GM19240 (cell line): ENCODE data around the gene CXXC4.

Source experiments
- DNase-seq: peaks from one replicate; pipeline ENCODE4 v3.0.0; 2011; ENCODE audit warnings: low spot score; ENCODE audit not compliant: insufficient read length

The CXXC4 gene

DNA sequence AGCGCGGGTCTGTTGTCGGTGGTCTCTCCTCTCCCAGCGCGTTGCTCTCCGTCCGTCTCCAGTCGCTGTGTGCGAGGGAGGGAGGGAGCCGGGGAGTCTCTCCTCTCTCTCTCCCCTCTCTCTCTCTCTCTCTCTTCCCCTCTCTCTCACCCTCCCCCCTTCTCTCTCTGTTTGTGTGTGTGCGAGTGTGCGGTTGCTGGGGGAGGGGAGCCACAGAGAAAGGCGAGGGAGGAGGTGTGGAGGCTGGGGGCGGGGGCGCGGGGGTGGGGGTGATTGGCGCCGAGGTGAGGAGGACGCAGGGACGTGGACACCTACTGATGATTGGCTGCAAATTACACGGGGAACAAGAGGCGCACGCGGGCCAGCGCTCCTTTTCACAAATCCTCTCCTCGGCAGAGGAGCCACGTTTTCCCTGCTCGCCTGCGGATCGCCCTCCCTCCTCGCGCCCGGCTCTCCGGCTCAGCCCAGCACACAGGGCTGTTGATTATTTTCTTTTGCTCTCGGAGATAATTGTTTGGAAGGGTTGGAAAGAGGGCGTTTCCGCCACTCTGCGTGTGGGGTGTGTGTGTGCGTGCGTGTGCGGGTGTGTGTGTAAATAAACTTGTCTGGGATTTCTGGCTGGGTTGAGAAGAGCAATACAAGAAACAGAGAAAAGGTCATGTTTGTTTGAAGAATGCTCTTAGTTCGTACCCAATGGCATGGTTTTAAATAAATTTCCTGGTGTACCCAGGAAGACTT is at the start of gene CXXC4:
Gene CXXC4 (minus strand): TSS at position 73 of the 738 bp plus-strand sequence. CDS start 3,092 bp downstream, outside the sequence.
- peak; percentile 14 for DNase-seq

DNA sequence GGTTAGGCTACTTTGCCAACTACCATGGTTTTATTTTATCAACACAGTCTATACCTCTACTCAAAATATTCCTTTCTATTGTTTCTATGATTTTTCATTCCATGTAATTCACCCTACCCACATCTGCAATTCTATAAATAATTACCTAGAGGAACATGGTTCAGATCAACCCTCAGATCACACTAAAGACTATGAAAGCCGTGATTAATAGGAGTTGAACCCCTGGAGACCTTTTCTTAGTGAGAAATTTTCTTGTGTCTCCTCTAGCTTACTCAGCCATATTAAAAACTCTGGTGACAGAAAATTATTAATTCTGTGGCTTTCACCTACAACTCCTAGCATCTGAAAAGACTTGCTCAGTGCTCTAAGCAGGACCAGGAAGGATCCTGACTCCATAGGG is 38.5 kb upstream of the CXXC4 start:
- no peak for DNase-seq

DNA sequence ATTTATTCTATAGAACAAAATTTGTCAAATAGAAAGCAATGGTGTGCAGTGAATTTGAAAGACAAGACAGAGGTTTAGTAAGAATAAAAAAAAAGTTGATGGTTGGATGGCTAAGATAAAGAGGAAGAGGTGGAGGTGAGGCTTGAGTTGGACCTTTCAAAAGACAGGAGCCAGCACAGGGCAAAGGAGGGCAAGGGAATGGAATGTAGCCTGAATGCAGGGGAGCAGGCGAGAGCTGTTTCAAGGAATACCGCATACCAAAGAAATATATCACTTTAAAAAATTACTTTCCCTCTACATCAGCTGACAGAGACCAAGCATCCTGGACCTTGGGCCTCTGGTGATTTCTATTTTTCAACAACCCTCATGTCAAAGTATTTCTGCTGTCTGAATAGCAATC is 38.0 kb upstream of the CXXC4 start:
- no peak for DNase-seq

DNA sequence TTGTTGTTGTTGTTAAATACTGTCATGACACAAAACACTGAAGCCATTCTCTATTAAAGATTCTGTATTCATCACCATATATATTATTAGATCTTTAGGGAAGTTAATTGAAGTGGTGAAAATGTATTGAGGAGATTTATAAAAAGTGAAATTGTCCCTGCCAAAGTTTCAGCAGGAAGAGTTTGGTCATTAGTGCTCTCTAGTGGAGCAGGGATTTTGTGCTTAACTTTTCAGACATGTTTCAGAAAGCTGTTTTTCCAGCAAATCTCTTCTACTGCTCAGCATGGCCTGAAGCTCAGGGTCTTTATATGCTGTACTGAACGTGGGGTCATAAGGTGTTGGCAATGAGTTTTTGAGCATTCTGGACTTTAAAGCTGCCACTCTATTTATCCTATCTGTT is 36.7 kb upstream of the CXXC4 start:
- no peak for DNase-seq

DNA sequence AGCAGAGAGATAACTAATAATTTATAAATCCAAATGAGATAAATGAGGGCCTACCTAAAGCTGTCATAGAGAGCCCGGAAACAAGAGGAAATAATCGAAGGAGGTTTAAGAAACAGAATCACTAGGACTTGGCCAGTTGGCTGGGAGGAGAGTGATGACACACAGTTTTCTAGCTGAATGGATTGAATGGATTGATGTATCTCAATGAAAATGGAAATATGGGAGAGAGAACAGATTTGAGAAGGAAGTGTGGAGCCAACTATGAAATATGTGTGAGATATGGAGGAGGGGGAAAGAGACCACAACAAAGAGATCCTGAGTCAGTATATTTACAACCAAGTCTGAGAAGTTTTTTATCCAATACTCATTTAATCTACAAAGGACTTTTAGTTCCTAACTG is 35.7 kb upstream of the CXXC4 start:
- no peak for DNase-seq

DNA sequence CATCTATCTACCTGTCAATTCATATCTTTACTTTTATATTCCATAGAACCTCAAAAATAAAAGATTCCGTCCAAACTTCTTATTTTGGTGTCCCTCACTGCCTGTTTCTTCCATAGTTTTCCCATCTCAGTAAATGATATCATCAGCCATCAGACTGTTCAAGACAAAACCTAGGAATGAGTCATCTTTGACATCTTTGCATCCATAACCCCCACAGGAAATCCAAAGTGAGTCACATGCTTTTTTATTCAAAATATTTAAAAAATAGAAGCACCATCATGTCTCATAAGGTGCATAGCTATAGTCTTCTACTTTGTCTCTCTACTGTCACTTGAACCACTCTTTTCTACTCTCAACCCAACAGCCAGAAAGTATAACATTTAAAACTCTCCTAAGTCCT is 29.9 kb upstream of the CXXC4 start:
- DNase-seq, result no peak

DNA sequence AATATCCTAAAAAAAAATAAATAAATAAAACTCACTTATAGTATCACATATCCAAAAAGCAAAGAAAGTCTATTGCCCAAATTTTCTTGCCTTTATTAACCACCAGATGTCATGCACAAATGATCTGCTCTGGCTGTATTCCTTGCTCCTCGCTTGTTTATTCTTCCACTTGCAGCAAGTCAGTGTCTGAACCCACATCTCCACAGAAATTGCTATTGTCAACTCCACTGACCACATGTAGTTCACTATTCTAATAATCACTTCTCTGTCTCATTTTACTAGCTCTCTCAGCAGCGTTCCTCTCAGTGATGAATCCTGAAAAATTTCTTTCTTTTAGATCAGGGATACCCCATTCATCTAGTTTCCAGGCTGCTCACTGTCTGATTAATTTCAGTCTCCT is 29.3 kb upstream of the CXXC4 start:
- DNase-seq, result no peak

DNA sequence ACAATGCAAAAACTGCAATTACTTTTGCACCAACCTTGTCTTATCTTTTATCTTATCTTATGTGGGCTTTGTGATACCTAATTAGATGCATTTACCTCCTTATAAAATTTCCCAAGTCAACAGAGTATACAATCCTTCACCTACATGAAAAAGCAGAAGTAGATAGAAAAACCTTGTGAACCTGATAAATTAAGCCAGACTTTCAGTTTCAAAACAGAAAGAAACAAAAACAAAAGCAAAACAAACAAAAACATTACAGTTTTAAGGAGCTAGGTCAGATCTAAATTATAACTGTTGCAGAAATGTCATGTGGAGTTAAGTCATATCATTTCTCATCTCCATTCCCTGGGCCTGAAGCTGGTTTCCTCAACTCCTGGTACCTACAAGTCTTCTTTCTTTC is 24.9 kb upstream of the CXXC4 start:
- peak; percentile 1 for DNase-seq

DNA sequence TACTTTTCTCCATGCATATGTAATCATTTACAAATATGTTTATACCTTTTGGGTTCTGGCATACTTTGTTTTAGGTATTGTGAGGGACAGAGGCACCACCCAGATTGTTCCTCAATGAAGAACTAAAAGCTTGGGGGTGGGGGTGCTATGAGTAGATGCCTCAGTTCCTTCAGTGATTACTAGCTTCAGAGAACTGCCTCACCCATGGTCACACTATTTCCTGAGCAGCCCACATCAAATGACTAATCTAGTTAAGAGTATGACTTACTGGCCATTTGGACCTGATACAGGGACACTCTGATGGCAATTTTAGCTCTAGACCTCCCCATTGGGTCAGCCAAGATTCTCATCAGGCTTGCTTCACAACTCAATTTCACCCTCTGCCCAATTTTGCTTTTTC is 22.2 kb upstream of the CXXC4 start:
- no peak for DNase-seq

DNA sequence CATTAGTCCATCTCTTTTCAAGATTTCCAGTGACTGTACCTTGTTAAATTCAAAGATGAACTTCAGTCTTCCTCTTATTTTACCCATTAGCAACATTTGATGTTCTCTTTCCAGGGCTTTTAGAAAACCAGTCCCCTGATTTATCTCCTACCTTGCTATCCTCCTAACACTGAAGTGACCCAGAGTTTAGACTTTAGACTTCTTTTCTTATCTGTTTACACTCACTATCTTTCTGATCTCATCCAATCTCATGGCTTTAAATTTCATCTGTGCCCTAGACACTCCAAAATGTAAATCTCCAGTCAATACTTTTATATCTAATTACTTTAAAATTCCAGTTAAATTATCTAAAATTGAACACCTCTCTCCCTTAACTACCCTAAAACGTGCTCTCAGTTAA is 13.5 kb upstream of the CXXC4 start:
- no peak for DNase-seq

DNA sequence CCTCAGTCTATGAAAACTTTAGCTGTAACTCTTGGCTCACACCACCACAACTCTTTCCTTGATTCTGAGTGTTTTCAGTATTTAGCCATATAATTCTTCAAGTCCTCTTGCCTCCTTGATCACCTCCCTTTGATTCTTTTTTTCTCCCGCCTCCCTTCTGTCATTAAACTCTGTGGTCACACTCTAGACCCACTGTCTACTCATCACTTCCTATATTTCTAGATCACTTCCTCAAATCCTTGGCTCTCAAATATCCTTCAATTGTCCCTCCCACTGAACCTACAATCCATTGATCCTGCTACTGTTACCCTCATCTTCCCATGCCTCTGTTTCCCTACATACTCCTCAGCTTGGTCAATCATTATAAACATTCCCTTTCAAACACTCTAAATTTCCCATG is 12.4 kb upstream of the CXXC4 start:
- no peak for DNase-seq

DNA sequence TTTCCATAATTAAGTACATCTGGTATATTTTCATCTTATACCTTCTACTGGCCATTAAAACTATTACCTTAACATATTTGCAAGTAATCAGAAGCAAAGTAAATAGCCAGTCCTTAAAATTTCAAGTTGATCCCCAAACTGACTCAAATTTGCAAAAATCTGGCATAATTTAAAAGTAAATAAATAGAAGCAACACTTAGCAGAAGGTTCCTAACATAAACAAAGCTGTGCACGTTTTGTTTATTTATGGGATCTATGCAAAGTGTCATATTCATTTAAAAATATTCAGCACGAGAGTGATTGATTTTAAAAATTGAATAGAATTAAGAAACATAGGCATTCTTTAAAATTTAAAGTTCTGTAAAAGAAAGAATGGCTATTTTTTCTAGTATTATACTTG is 9.8 kb upstream of the CXXC4 start:
- no peak for DNase-seq

DNA sequence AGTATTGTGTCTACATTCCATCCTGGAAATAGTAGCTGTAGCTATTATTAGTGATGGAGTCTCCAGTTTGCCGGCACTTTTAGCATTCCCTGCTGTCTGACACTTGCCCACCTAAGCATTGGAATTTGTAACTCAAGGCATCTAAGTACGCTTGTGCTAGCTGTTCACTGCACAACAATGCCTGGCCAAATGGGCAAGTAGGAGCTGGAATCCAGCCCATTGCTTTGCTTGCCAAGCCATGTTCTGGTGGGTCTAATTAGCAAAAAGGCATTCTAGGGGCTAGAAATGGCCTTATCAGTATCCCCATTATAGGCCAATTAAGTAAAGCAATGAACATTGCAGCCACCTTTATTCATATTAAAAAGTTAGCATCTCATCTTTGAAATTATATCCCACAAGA is 7.8 kb upstream of the CXXC4 start:
- DNase-seq, result no peak

DNA sequence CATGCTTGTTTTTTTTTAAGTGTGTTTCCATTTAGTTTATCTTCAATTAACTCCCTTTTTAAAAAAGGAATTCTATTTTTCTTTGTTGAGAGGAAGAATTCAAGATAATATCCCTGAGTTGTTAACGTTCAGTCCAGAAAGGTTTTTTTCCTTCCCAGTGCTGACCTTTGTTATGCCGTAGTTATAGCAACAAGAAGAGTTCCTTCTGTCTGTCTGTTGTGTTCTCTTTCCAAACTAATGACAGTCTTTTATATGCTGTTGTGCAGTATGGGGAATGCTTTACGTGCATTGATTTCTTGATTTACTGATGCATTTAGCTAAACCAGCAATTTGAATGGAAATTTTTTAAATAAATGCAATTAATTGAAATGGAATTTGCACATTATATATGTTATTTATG is 6.6 kb upstream of the CXXC4 start:
- DNase-seq, result no peak

DNA sequence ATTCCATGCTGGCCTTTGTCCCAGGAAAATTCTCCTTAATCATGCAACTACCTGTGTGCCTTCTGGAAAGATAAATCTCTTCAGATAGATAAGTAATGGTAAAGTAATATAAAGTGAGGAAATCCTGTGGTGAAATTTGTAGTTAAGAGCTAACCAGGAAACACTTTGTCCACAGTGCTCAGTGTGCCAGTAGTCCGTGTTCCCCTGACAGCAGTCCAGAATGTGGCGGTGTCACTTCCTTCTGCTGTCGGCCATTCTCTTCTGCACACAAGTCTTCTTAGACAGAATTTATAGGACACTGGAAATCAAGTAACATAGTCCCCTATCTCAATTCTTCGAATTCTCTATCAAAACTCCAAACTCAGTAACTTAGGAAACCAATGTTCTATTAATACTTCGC is 5.7 kb upstream of the CXXC4 start:
- no peak for DNase-seq

DNA sequence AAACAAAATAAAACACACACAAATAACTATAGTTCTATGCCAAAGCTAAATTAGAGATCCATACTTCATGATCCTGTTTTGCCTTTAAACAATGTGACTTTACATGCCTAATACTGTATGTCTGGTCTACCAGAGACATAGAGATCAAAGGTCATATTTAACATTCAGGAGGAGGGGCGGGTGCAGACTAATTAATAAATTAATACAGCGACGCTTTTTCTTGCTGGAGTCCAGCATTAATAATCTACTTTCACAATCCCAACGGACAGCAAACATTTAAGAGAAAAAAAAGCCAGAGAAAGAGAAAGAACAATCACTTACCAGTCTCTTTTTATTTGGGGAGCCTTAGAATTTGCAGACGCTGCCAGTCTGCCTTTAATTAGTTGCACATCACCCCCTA is 509 bp downstream of the CXXC4 start:
- DNase-seq, result no peak

DNA sequence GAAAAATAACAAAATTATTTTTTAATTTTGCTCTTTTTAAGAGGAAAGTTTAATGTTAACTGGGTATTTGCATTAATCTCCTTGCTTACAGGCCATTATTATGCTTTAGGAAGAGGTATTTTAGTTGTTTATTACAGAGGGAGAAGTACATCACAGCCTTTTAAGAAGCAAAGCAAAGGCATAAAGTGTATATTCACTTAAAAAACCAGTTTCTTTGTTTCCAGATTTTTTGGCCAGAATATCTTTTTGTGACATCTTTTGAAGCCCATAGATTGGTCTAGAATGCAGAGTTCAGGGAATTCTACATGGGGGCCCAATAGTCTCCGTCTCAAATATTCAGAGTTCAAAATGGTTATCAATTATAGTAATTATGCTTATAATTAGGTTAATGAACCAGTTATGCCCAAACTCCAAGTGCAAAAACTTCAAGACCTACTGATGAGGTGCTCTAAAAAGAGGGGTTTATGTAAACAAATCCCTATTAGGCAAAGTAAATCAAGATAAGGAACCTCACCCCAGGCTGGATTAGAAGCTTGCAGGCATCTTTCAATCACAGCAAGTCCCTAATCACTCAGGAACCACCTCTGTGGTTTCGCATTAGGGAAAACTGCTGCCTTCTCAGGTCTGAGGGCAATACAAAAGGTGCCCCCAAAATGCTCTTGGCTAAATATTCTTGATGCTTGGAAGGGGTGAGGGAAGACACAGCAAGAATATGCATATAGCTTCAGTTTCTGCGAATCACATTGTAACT is 1.4 kb downstream of the CXXC4 start:
- DNase-seq, result no peak

DNA sequence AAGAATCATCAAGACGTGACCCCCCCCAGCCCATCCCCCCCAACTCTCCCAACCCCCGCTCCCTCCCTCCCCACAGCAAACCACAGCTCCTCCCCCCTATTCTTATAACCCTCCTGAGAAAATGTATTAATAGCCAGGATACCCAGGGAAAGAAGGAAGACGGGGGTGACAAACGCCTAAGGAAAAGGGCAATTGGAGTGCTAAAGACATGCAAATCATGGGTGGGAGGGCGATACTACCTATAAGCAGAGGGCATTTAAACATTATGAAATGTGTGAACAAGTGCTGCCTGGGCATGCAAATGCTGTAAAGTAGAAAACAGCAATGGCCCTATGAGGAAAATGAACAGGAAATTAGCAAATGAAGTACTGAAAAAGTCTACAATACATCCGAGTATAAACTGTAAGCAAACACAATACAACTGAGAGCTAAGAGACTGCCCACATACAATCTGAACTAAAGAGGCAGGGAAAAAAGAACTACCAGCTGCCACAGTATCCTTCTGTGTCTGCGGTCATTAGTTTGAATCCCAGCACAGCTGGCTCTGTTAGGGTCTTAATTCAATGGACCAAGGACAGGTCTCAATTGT is 2.4 kb downstream of the CXXC4 start:
- peak; percentile 20 for DNase-seq

DNA sequence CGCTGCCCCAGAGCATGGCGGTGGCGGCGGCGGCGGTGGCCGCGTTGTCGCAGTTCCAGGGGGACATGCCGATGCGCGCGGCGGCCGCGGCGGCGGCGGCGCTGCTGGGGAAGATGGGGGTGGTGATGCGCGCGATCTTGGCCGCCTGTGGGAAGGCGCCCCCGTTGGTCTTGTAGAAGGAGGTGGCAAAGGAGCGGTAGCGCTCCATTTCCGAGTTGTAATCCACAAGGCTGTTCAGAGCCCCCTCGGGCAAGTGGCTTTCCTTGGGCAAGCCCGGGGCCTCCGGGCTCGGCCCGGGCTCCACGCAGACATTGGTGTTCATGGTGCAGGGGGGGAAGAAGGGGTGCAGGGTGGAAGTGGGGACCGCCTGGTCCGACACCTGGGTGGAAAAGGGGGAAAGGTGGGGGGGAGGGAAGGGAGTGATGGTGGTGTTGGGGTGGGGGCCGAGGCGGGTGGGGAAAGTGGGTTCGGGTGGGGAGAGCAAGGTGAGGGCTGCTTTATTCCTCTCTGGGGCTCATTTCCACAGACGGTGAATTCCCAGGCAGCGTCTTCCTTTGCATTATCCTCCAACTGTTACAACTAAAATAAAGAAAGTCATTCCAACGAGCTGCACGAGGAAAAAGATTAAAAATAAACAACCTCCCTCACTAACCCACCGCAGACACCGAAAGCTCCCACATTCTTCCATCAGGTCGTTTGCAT is 3.1 kb downstream of the CXXC4 start:
- peak; percentile 4 for DNase-seq

DNA sequence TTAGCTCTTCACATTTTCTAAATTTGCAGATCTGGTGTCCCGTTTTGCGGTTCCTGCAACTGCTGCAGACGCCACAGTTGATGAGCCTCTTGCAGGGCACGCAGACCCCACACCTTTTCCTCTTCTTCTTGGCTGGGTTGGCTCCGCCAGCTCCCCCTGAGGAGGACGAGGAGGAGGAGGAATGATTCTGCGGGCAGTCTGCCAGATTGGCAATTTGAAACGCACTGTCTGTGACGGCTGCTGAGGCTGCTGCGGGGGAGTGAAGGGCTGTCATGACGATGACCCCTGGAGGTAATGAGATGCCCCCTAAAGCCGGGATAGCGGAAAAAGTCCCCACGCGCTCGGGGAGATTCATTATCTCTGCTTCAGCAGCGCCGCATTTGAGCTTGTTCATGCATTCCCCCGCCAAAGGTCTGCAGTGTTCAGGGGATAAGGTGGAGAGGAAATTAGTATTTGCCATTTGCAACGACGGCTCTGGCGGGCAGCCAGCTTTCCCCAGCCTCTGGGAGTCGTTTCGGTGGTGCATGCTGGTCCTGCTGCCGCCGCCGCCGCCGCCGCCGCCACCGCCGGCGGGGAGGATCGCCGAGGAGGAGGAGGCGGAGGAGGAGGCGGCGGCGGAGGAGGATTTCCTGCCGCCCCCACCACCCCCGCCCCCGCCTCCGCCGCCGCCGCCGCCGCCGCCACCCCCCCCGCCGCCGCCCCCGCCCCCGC is 3.8 kb downstream of the CXXC4 start:
- DNase-seq, result peak; percentile 10

DNA sequence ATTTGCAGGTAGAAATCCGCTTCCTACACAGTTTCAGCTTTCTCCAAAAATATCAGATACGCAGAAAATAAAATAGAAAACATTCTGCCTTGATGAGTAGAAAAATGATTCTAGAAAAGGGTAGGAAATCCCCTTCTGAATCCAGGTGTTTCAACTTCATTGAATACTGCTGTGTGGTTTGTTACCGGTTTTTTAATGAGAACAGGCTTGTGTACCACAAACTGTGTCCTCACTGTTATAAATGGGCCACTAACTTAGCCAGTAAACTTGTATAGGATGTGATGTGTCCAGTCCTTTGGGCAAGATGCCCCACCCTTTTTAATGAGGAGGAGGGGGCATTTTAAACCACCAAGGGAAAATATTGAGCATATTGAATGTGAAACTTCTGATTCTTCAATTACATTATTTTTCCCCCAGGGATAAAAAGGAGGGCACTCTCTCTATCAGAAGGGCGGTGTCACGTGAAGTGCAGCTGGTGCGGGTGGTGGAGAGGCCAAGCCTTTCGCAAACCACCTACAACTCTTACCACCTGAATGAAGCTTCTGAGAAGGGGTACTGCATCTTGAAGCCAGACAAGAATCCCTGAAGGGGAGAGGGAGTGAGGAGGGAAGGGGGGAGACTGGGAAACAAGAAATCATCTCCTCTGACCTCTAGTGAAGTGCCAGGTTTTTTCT is 4.5 kb downstream of the CXXC4 start:
- peak; percentile 15 for DNase-seq
